NCI-H1694 (cell line): ENCODE data around the gene ITFG2.

Source experiments
- DNase-seq: peaks from one replicate; lab custom pipeline; 2025; lab: John Stamatoyannopoulos, UW

ITFG2 gene

GRCh38 chr12:2832550-2833127 is 20.2 kb downstream of the ITFG2 start:
- no peak for DNase-seq

GRCh38 chr12:2833327-2833726 is 20.9 kb downstream of the ITFG2 start:
- DNase-seq: no peak

- DNase-seq: no peak
Measured at GRCh38 chr12:2833810-2834209, 21.3 kb downstream of the ITFG2 start.

GRCh38 chr12:2834581-2835491 is 22.4 kb downstream of the ITFG2 start, which contains the start of gene NRIP2:
Gene NRIP2, minus strand, starts transcription at chr12:2835035. Its CDS starts 52 bp downstream, at chr12:2834983.
- peak; percentile 70 for DNase-seq

- no peak for DNase-seq
Measured at GRCh38 chr12:2835691-2836403, 23.4 kb downstream of the ITFG2 start.

- DNase-seq: no peak
Measured at GRCh38 chr12:2836574-2836973, 24.1 kb downstream of the ITFG2 start.

GRCh38 chr12:2841056-2841650 is 28.7 kb downstream of the ITFG2 start:
- peak; percentile 70 for DNase-seq

- DNase-seq: no peak
Measured at GRCh38 chr12:2842948-2843347, 30.5 kb downstream of the ITFG2 start.

- DNase-seq: no peak
Measured at GRCh38 chr12:2844786-2845185, 32.3 kb downstream of the ITFG2 start.

- DNase-seq: no peak
Measured at GRCh38 chr12:2845280-2845679, 32.8 kb downstream of the ITFG2 start.

- DNase-seq: no peak
Measured at GRCh38 chr12:2851931-2852330, 39.5 kb downstream of the ITFG2 start.

GRCh38 chr12:2853626-2854025 is 41.2 kb downstream of the ITFG2 start:
- DNase-seq: peak; percentile 88

GRCh38 chr12:2854669-2855453 is 42.4 kb downstream of the ITFG2 start:
- DNase-seq: no peak

GRCh38 chr12:2855546-2855945 is 43.1 kb downstream of the ITFG2 start:
- no peak for DNase-seq

- no peak for DNase-seq
Measured at GRCh38 chr12:2856051-2856450, 43.6 kb downstream of the ITFG2 start.

- DNase-seq: no peak
Measured at GRCh38 chr12:2857021-2857431, 44.6 kb downstream of the ITFG2 start, which contains the start of gene TEX52. Gene TEX52, minus strand, starts transcription at chr12:2857039. Its CDS starts 13 bp downstream, at chr12:2857026.

GRCh38 chr12:2857576-2857975 is 45.1 kb downstream of the ITFG2 start:
- DNase-seq: no peak

- no peak for DNase-seq
Measured at GRCh38 chr12:2858334-2858733, 45.9 kb downstream of the ITFG2 start.

- DNase-seq: no peak
Measured at GRCh38 chr12:2858944-2859421, 46.5 kb downstream of the ITFG2 start.

GRCh38 chr12:2860170-2860569 is 47.7 kb downstream of the ITFG2 start:
- no peak for DNase-seq

- DNase-seq: no peak
Measured at GRCh38 chr12:2862876-2863275, 50.4 kb downstream of the ITFG2 start.
